GM12875 (cell line): ENCODE data around the gene JUN.
A peak's percentile ranks its signal among the peaks of the same experiment; 100 is the strongest.

Experiments
- H3K4me3 ChIP-seq: one replicate; pipeline ENCODE4 v1.5.1; 2011; ENCODE audit warnings: low read depth, low read length, control low read depth
- CTCF ChIP-seq: IDR thresholded peaks from 2 replicates; pipeline ENCODE4 v1.5.1; 2011; ENCODE audit warnings: low read depth, mild to moderate bottlenecking, control low read depth, inconsistent platforms, low read length, moderate library complexity, borderline replicate concordance; ENCODE audit not compliant: insufficient read depth

The JUN gene

GRCh38 chr1:58782178-58783089, 1.4 kb downstream of the JUN start:
- peak overlapping the region; percentile 85 for H3K4me3 ChIP-seq
- peak; percentile 44 for TF ChIP-seq CTCF

GRCh38 chr1:58781541-58782177, 2.2 kb downstream of the JUN start:
- TF ChIP-seq CTCF, result peak; percentile 73
- peak overlapping the region; percentile 85 for H3K4me3 ChIP-seq

- TF ChIP-seq CTCF, result no peak
- H3K4me3 ChIP-seq, result no peak overlapping the region
These were observed 2.9 kb downstream of the JUN start for GRCh38 chr1:58780836-58781452.

- no peak for TF ChIP-seq CTCF
- H3K4me3 ChIP-seq, result no peak overlapping the region
These were observed 3.4 kb downstream of the JUN start for GRCh38 chr1:58780411-58780810.

GRCh38 chr1:58779801-58780382, 4.0 kb downstream of the JUN start:
- TF ChIP-seq CTCF, result no peak
- H3K4me3 ChIP-seq, result no peak overlapping the region

GRCh38 chr1:58779059-58779754, 4.6 kb downstream of the JUN start:
- no peak for TF ChIP-seq CTCF
- no peak overlapping the region for H3K4me3 ChIP-seq
